Measurements from ENCODE around the gene SMARCB1.

The SMARCB1 gene

GRCh38 chr22:23743303-23743705 lies 43.5 kb upstream of the SMARCB1 start:
- no peaks in the 10 kb centered on the region for H3K79me2 ChIP-seq (ENCODE audit: low read length)
- H3K27me3 ChIP-seq (replicated peaks; ENCODE audit: insufficient read depth, low read length) = no peaks in the 10 kb centered on the region
- no peaks in the 10 kb centered on the region for H4K20me1 ChIP-seq (ENCODE audit: insufficient read depth, low read length)
- H3F3A ChIP-seq (ENCODE audit: insufficient read depth, low read length) = no peaks in the 10 kb centered on the region
- H3K4me2 ChIP-seq (ENCODE audit: low read depth, low read length) = no peak overlapping the region
- DNase-seq = no peak
- H3K9ac ChIP-seq (ENCODE audit: low read length) = no peak overlapping the region
- no peaks in the 10 kb centered on the region for H3K9me2 ChIP-seq (replicated peaks; ENCODE audit: insufficient read depth, low read length)
- no peaks in the 10 kb centered on the region for H3K9me3 ChIP-seq (replicated peaks; ENCODE audit: insufficient read depth, low read length)
- H3K4me3 ChIP-seq (ENCODE audit: low read length) = no peak overlapping the region
- no peak overlapping the region for H2AFZ ChIP-seq (ENCODE audit: low read length)
- H3K4me1 ChIP-seq (ENCODE audit: low read length) = no peaks in the 10 kb centered on the region
- no peak for TF ChIP-seq EZH2 (optimal IDR thresholded peaks at IDR 0.05; ENCODE audit: low read depth, low read length)
- no peak for TF ChIP-seq EZH2phosphoT487 (IDR thresholded peaks at IDR 0.05; ENCODE audit: low read length)
- no peak for TF ChIP-seq CTCF (IDR thresholded peaks at IDR 0.05; ENCODE audit: low read length)
- no peaks in the 10 kb centered on the region for H3K36me3 ChIP-seq (replicated peaks; ENCODE audit: insufficient read depth, low read length)
- no peak overlapping the region for H3K27ac ChIP-seq (ENCODE audit: low read length)

DNA sequence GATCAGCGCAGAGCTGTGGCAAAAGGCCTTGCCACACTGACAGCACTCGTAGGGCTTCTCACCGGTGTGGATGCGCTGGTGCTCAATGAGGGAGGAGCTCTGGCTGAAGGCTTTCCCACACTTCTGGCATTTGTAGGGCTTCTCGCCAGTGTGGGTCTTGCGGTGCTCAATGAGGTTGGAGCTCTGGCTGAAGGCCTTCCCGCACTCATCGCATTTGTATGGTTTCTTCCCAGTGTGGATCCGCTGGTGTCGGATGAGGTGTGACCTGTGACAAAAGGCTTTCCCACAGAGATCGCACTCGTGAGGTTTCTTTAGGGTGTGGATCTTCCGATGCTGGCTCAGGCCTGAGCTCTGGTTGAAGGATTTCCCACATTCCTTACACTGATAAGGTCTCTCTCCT lies 42.8 kb upstream of the SMARCB1 start:
- no peaks in the 10 kb centered on the region for H3K9me2 ChIP-seq (replicated peaks; ENCODE audit: insufficient read depth, low read length)
- no peak overlapping the region for H3K4me2 ChIP-seq (ENCODE audit: low read depth, low read length)
- H3K27me3 ChIP-seq (replicated peaks; ENCODE audit: insufficient read depth, low read length) = no peaks in the 10 kb centered on the region
- H3K4me1 ChIP-seq (ENCODE audit: low read length) = no peaks in the 10 kb centered on the region
- H3K9ac ChIP-seq (ENCODE audit: low read length) = no peak overlapping the region
- no peaks in the 10 kb centered on the region for H3K79me2 ChIP-seq (ENCODE audit: low read length)
- H3F3A ChIP-seq (ENCODE audit: insufficient read depth, low read length) = no peaks in the 10 kb centered on the region
- H2AFZ ChIP-seq (ENCODE audit: low read length) = no peak overlapping the region
- H4K20me1 ChIP-seq (ENCODE audit: insufficient read depth, low read length) = no peaks in the 10 kb centered on the region
- no peaks in the 10 kb centered on the region for H3K9me3 ChIP-seq (replicated peaks; ENCODE audit: insufficient read depth, low read length)
- DNase-seq = no peak
- H3K4me3 ChIP-seq (ENCODE audit: low read length) = no peak overlapping the region
- H3K36me3 ChIP-seq (replicated peaks; ENCODE audit: insufficient read depth, low read length) = no peaks in the 10 kb centered on the region
- no peak for TF ChIP-seq EZH2phosphoT487 (IDR thresholded peaks at IDR 0.05; ENCODE audit: low read length)
- TF ChIP-seq EZH2 (optimal IDR thresholded peaks at IDR 0.05; ENCODE audit: low read depth, low read length) = no peak
- TF ChIP-seq CTCF (IDR thresholded peaks at IDR 0.05; ENCODE audit: low read length) = no peak
- H3K27ac ChIP-seq (ENCODE audit: low read length) = no peak overlapping the region

DNA sequence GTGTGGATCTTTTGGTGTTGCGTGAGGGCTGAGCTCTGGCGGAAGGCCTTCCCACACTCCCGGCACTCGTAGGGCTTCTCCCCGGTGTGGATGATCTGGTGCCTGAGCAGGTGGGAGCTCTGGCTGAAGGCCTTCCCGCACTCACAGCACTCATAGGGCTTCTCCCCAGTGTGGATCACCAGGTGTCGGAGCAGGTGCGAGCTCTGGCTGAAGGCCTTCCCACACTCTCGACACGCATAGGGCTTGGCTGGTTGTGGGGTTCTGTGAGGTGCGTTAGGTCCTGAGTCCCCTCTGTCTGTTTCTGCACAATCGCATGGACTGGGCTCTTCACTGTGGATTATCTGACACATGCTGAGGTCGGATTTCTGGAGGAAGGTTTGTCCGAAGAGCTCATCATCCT lies 42.3 kb upstream of the SMARCB1 start:
- Histone ChIP-seq H3K9ac (ENCODE audit: low read length) (no peak overlapping the region), H3F3A (ENCODE audit: insufficient read depth, low read length) (no peaks in the 10 kb centered on the region), H3K9me2 (replicated peaks; ENCODE audit: insufficient read depth, low read length) (no peaks in the 10 kb centered on the region), H3K4me3 (ENCODE audit: low read length) (no peak overlapping the region), H2AFZ (ENCODE audit: low read length) (no peak overlapping the region), H3K4me1 (ENCODE audit: low read length) (no peaks in the 10 kb centered on the region), H3K27me3 (replicated peaks; ENCODE audit: insufficient read depth, low read length) (no peaks in the 10 kb centered on the region), H3K36me3 (replicated peaks; ENCODE audit: insufficient read depth, low read length) (no peaks in the 10 kb centered on the region), H3K79me2 (ENCODE audit: low read length) (no peaks in the 10 kb centered on the region), H3K4me2 (ENCODE audit: low read depth, low read length) (no peak overlapping the region), H3K27ac (ENCODE audit: low read length) (no peak overlapping the region), H3K9me3 (replicated peaks; ENCODE audit: insufficient read depth, low read length) (no peaks in the 10 kb centered on the region), H4K20me1 (ENCODE audit: insufficient read depth, low read length) (no peaks in the 10 kb centered on the region)
- TF ChIP-seq EZH2 (optimal IDR thresholded peaks at IDR 0.05; ENCODE audit: low read depth, low read length) = no peak
- no peak for TF ChIP-seq EZH2phosphoT487 (IDR thresholded peaks at IDR 0.05; ENCODE audit: low read length)
- DNase-seq = no peak

- TF ChIP-seq EZH2 (optimal IDR thresholded peaks at IDR 0.05; ENCODE audit: low read depth, low read length) (no peak), EZH2phosphoT487 (IDR thresholded peaks at IDR 0.05; ENCODE audit: low read length) (no peak), CTCF (IDR thresholded peaks at IDR 0.05; ENCODE audit: low read length) (no peak)
- H3K9me2 ChIP-seq (replicated peaks; ENCODE audit: insufficient read depth, low read length) = no peaks in the 10 kb centered on the region
- no peaks in the 10 kb centered on the region for H3K9me3 ChIP-seq (replicated peaks; ENCODE audit: insufficient read depth, low read length)
- H3K4me1 ChIP-seq (ENCODE audit: low read length) = peaks cover 5% of the 10 kb centered on the region; the same call in 1 of the 2 replicates
- H3K4me2 ChIP-seq (ENCODE audit: low read depth, low read length) = no peak overlapping the region
- H3K36me3 ChIP-seq (replicated peaks; ENCODE audit: insufficient read depth, low read length) = no peaks in the 10 kb centered on the region
- H3K4me3 ChIP-seq (ENCODE audit: low read length) = no peak overlapping the region
- H4K20me1 ChIP-seq (ENCODE audit: insufficient read depth, low read length) = no peaks in the 10 kb centered on the region
- no peak for DNase-seq
- H3K9ac ChIP-seq (ENCODE audit: low read length) = no peak overlapping the region
- H2AFZ ChIP-seq (ENCODE audit: low read length) = no peak overlapping the region
- no peak overlapping the region for H3K27ac ChIP-seq (ENCODE audit: low read length)
- no peaks in the 10 kb centered on the region for H3K27me3 ChIP-seq (replicated peaks; ENCODE audit: insufficient read depth, low read length)
- no peaks in the 10 kb centered on the region for H3K79me2 ChIP-seq (ENCODE audit: low read length)
- no peaks in the 10 kb centered on the region for H3F3A ChIP-seq (ENCODE audit: insufficient read depth, low read length)
Measured at GRCh38 chr22:23745791-23746190, 41.0 kb upstream of the SMARCB1 start.
